ENCODE data around the gene DCPS.
"Not testable (repeated sequence)": the region's sequence is repeated elsewhere in the genome, so short reads cannot be mapped to it uniquely, and the experiment has no call there.

The DCPS gene, protein sequence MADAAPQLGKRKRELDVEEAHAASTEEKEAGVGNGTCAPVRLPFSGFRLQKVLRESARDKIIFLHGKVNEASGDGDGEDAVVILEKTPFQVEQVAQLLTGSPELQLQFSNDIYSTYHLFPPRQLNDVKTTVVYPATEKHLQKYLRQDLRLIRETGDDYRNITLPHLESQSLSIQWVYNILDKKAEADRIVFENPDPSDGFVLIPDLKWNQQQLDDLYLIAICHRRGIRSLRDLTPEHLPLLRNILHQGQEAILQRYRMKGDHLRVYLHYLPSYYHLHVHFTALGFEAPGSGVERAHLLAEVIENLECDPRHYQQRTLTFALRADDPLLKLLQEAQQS

DNA sequence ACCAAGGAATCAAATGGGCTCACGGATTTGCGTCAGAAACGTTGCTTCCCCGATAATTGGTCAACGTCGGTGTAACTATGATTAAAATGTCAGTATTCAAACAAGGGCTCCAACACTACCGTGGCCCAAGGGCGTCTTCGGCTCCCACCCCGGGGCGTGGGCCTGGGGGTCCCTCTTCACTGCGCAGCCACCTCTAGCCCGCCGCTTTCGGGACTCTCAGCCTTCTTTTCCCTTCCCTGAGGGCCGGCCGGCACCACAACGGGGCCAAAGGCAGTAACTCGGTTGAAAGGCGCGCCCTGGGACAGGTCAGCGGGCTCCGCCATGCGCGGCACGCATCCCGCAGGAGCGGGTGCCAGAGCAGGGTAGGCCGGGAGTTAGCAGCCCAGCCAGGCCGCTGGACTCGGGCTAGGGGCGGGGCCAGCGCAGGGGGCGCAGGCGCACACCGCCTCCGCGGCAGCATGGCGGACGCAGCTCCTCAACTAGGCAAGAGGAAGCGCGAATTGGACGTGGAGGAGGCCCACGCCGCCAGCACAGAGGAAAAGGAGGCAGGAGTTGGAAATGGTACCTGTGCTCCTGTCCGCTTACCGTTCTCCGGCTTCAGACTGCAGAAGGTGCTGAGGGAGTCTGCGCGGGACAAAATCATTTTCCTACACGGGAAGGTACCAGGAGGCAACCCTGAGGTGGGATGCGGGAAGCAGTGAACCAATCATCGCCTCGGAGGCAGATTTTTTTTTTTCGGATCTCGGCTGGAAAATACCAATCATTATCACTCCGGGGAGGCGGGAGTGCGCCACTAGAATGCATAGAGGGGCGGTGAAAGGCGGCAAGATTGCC, at the start of gene DCPS:
TSS of gene DCPS (plus strand) at position 438 of the 834 bp plus-strand sequence. CDS start at position 459, 21 bp downstream.
- DNase-seq (ENCODE audit: low read depth in 2 of 2), result peak; percentile 76 to 77

- no peak for DNase-seq (ENCODE audit: low read depth in 2 of 2)
These were observed 49.0 kb upstream of the DCPS start for GRCh38 chr11:126254819-126255218.

DNA sequence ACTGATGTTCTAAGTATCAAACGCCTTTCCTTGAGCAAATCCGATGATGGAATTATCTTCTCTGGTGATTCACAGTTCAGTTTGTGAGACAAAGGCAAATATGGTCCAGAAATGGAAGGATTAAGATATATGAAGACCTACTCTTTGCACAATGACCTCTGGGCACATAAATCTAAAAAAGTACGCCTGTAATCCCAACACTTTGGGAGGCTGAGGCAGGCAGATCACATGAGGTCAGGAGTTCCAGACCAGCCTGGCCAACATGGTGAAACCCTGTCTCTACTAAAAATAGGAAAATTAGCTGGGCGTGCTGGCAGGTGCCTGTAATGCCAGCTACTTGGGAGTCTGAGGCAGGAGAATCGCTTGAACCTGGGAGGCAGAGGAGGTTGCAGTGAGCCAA, 48.4 kb upstream of the DCPS start:
- not testable (repeated sequence) for DNase-seq (ENCODE audit: low read depth in 2 of 2)

DNA sequence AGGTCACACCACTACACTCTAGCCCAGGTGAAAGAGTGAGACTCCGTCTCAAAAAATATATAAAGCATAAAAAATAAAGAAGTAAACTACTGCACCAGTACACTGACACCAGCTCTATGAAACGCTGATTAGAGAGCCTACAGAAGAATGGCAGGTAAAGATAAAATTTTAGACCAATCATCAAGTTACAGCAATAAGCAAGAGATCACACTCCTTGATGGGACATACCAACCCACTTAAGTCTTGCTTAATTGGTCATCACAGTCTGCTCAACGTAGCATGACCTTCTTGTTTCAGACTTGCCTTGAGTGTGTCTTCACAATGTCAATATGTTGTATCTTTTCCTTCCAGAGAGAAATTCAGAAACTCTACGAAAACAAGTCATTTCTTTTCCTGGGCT, 47.6 kb upstream of the DCPS start:
- no peak for DNase-seq (ENCODE audit: low read depth in 2 of 2)

DNA sequence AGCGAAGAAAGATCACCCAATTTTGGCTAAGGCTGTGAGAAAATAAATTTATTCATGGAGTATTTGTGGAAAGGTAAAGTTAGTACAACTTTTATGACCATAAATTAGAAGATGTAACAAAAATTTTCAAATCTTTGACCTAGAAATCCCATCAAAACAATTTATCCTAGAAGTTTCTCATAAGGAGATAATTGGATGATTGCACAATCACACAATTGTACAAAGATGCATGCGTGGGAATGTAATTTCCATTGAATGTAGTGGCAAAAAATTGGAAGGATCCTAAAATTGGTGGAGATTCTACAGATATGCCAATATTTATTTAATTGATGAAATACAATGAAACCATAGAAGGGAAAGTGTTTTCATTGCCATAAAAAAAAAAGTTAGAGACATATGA, 46.7 kb upstream of the DCPS start:
- no peak for DNase-seq (ENCODE audit: low read depth in 2 of 2)

- DNase-seq (ENCODE audit: low read depth in 2 of 2), result no peak
These were observed 46.1 kb upstream of the DCPS start for GRCh38 chr11:126257764-126258163.

GRCh38 chr11:126262216-126262615, 41.6 kb upstream of the DCPS start:
- DNase-seq (ENCODE audit: low read depth in 2 of 2), result no peak

DNA sequence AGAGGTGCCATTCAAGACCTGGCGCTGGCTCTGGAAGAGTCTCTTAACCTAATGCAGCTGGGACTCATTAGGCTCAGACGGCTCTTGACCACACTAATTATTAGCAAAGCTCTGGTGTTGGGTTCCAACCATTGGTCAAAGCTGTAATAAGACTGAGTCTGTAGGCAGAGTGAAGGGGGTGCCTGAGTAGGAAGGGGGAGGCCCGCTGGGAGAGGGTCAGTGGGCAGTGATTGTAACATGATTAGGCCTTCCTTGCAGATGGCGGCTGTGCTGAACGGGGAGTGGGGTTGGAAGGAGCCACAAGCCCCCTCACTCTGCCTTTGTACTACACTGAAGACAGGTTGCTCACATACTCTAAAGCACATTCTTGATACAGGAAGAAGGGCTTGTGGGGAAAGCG, 40.4 kb upstream of the DCPS start:
- DNase-seq (ENCODE audit: low read depth in 2 of 2), result no peak

- no peak for DNase-seq (ENCODE audit: low read depth in 2 of 2)
These were observed 38.0 kb upstream of the DCPS start for GRCh38 chr11:126265811-126266210.

DNA sequence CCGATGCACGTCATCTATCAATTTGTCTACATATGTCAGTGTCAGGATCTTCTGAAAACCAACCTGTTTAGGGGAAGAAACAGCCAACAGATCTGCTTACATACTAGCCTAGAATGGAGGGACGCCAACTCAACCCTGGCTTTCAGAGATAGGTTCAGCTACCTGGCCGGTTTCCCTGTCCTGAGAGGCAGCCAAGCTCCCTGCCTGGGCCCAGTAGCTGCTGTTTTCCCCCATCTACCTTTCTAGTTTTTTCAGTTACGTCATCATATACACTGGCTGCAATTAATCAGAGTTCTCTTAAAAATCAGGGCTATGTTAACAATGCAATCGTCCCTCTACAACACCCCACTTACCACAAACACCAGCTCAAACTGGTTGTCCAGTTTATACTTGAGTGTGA, 36.2 kb upstream of the DCPS start:
- no peak for DNase-seq (ENCODE audit: low read depth in 2 of 2)

GRCh38 chr11:126268361-126268707, 35.5 kb upstream of the DCPS start:
- DNase-seq (ENCODE audit: low read depth in 2 of 2), result no peak

GRCh38 chr11:126268708-126269579, 34.9 kb upstream of the DCPS start, which contains the start of the genes FOXRED1 and SRPRA:
Gene FOXRED1, plus strand, starts transcription at chr11:126269154. Its CDS starts 53 bp downstream, at chr11:126269207.
Gene SRPRA, minus strand, starts transcription at chr11:126268895. Its CDS starts 91 bp downstream, at chr11:126268804.
- peak; percentile 99 to 100 for DNase-seq (ENCODE audit: low read depth in 2 of 2)

- no peak for DNase-seq (ENCODE audit: low read depth in 2 of 2)
These were observed 26.5 kb upstream of the DCPS start for GRCh38 chr11:126277322-126277721.

GRCh38 chr11:126277780-126278179, 26.1 kb upstream of the DCPS start:
- no peak for DNase-seq (ENCODE audit: low read depth in 2 of 2)

- no peak for DNase-seq (ENCODE audit: low read depth in 2 of 2)
These were observed 24.7 kb upstream of the DCPS start for GRCh38 chr11:126279191-126279590.

GRCh38 chr11:126280595-126280994, 23.3 kb upstream of the DCPS start:
- DNase-seq (ENCODE audit: low read depth in 2 of 2), result no peak

- DNase-seq (ENCODE audit: low read depth in 2 of 2), result no peak
These were observed 22.6 kb upstream of the DCPS start for GRCh38 chr11:126281245-126281644.

DNA sequence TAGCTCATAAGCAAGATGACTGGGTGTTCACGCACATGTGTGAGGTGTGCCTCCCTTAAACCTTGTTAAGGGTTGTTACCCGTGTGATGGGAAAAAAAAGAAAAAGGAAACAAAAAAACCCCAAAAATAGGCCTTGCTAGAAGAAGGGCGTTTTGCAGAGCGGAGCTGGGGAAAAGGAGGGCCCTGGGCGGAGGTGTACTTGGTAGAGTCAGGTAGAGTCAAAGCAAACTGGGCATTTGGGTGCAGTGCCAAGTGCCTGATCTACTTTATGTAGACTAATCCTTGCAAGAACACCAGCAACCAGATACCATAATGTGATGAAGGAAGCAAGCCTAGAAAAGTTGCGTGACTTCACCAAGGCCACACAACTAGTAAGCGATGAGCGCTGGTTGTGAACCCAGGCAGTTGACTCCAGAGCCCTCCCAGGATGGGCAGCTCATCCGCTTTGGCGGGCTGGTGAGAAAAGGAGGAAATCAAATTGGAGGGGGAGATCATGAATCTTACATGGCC, 22.1 kb upstream of the DCPS start:
- DNase-seq (ENCODE audit: low read depth in 2 of 2), result no peak

- no peak for DNase-seq (ENCODE audit: low read depth in 2 of 2)
These were observed 21.5 kb upstream of the DCPS start for GRCh38 chr11:126282361-126282735.

DNA sequence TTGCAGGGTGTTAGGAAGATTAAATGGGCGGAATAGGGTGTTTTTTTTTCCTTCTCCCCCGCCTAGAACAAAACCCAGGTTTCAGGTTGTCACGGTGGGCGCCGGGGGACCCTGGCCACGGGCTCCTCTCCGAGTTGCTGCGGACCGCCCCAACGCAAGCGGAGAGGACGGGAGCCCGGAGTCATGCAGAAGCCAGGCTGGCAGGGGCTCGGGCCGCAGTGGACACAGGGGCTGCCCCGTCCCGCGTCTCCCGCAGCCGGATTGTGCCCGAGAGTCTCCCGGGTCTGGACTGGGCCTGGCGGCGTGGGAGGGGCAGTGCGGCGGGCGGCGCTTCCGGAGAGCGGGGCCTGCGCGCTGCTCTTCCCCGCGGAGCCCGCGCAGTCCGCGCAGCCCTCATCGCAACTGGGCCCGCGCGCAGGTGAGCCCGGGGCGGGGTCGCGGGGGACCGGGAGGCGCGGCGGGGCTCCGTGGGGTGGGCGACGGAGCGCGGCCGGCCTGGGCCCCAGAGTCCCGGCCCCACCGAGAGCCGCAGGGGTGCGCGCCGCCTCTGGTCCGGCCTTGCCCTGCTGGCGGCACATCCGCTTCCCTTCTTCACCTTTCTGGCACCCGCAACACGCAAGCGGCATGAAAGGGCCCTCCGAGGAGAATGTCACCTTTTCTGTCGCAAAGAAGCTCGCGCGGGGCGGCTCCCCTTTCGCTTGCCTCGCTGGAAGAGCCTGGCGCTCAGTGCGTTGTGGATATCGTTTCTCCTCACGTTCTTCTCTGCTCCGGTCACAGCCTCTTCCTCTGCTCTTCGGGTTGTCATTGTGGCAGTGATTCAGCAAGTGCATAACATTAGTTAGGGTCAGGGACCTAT, 20.9 kb upstream of the DCPS start, which contains the start of gene TIRAP:
TSS of gene TIRAP (plus strand) at position 358 of the 856 bp plus-strand sequence. CDS start 7,802 bp downstream, outside the sequence.
- DNase-seq (ENCODE audit: low read depth in 2 of 2), result peak; percentile 31 to 36

DNA sequence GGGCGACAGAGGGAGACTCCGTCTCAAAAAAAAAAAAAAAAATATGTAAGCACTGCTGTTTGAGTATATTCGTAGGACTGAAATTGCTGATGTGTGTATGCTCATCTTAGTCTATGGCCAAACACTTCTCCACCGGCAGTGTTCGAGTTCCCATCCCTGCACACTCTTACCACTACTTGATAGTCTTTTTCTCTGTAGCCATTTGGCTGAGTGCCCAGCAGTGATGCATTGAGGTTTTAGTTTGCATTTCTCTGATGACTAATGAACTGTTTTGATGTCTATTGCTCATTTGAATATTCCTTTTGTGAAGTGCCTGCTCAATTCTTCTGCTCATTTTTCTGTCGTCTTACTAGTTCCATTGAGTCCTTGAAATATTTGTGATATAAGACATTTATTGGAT, 19.0 kb upstream of the DCPS start:
- DNase-seq (ENCODE audit: low read depth in 2 of 2), result peak; percentile 71 to 87

Data from stimulated activated CD4-positive, alpha-beta T cell treated with anti-CD3 and anti-CD28 coated beads, Interleukin-12 subunit alpha, Interleukin-12 subunit beta, amount 100 ng/mL, for 24 hours (primary cell).